Endothelial cell of umbilical vein (primary cell): Measurements from ENCODE around the gene SORCS2. TPM values are rescaled to one million over a fixed set of nuclear protein-coding genes. Genes with fewer than 3 reads are reported as not detected.

Source experiments
- BruUV-seq: library from RNA; stranded (reverse); fragments of 400-500 nt; replicated peaks from 2 replicates; lab custom pipeline; 2021; lab: Mats Ljungman, UMichigan
- CTCF ChIA-PET: fragments of 300-600, 350-600 bp; sonication (Branson Sonifier 250); formaldehyde crosslinking; loops from one replicate; lab custom pipeline; 2021; ENCODE audit warnings: antibody characterized with exemption, inconsistent platforms; lab: Charles Lee
- POLR2A ChIA-PET: fragments of 300-600, 350-600 bp; sonication (Branson Sonifier 250); formaldehyde crosslinking; loops from one replicate; lab custom pipeline; 2021; ENCODE audit warnings: antibody characterized with exemption, inconsistent platforms; lab: Charles Lee
- DNase-seq: peaks from one replicate; pipeline ENCODE4 v3.0.0-alpha.2; 2011; ENCODE audit warnings: low read depth, low spot score
- FAIRE-seq: peaks from 2 replicates; lab custom pipeline; 2011; peaks lifted over from hg19 to GRCh38; lab: Jason Lieb, UNC
- H2AFZ ChIP-seq: 2 replicates; pipeline ENCODE4 v1.6.0; 2012; ENCODE audit warnings: low read depth, low read length, control low read depth, inconsistent platforms
- H3K27ac ChIP-seq: 2 replicates; pipeline ENCODE4 v1.5.1; 2011; ENCODE audit warnings: low read depth, mild to moderate bottlenecking, control low read depth, low read length, moderate library complexity; ENCODE audit not compliant: insufficient read depth
- H3K27me3 ChIP-seq, 2 experiments: 2 replicates each; pipeline versions ENCODE4 v1.6.0 to v1.6.1; 2011; ENCODE audit warnings: low read length in 2 of 2, mixed read lengths in 1 of 2; ENCODE audit not compliant: control insufficient read depth in 2 of 2, insufficient read depth in 2 of 2
- H3K36me3 ChIP-seq, 2 experiments: 2 replicates in 1 of 2; 3 replicates in 1 of 2; pipeline ENCODE4 v1.5.1; 2011; ENCODE audit warnings: low read length in 2 of 2, mild to moderate bottlenecking in 1 of 2, moderate library complexity in 1 of 2; ENCODE audit not compliant: control insufficient read depth in 2 of 2, insufficient read depth in 2 of 2; ENCODE audit errors: extremely low read depth in 1 of 2
- H3K4me1 ChIP-seq: 3 replicates; pipeline ENCODE4 v1.5.1; 2011; ENCODE audit warnings: mild to moderate bottlenecking, low read length; ENCODE audit not compliant: control insufficient read depth, insufficient read depth; ENCODE audit errors: extremely low read depth
- H3K4me2 ChIP-seq: 2 replicates; pipeline ENCODE4 v1.6.1; 2011; ENCODE audit warnings: low read length, control low read depth, mixed read lengths; ENCODE audit not compliant: insufficient read depth
- H3K4me3 ChIP-seq, 3 experiments: fragments of 200-600 bp in 1 of 3; sonication (generic), shearing (Covaris generic) in 1 of 3; replicated peaks in 1 of 3; 2 replicates each; pipeline ENCODE4 v1.5.1; 2011 to 2016; ENCODE audit warnings: control low read depth in 3 of 3, low read length in 3 of 3, mild to moderate bottlenecking in 2 of 3, inconsistent platforms in 1 of 3, low read depth in 1 of 3, moderate library complexity in 1 of 3; ENCODE audit not compliant: insufficient read depth in 1 of 3
- H3K79me2 ChIP-seq: 2 replicates; pipeline ENCODE4 v1.6.0; 2012; ENCODE audit warnings: low read length, inconsistent platforms; ENCODE audit not compliant: control insufficient read depth, insufficient read depth
- H3K9ac ChIP-seq: replicated peaks from 2 replicates; pipeline ENCODE3; 2011; ENCODE audit warnings: low read length, control low read depth; ENCODE audit not compliant: insufficient read depth; ENCODE audit errors: extremely low read depth
- H3K9me1 ChIP-seq: replicated peaks from 3 replicates; pipeline ENCODE4 v1.6.0; 2011; ENCODE audit warnings: mild to moderate bottlenecking, low read length; ENCODE audit not compliant: control insufficient read depth, insufficient read depth; ENCODE audit errors: extremely low read depth
- H3K9me3 ChIP-seq: replicated peaks from 2 replicates; pipeline ENCODE4 v1.5.1; 2012; ENCODE audit warnings: low read length, inconsistent platforms; ENCODE audit not compliant: control insufficient read depth, insufficient read depth
- H4K20me1 ChIP-seq: replicated peaks from 2 replicates; pipeline ENCODE3; 2011; ENCODE audit warnings: mild to moderate bottlenecking, low read length; ENCODE audit not compliant: control insufficient read depth, insufficient read depth; ENCODE audit errors: extremely low read depth
- CTCF ChIP-seq, 2 donors: IDR thresholded peaks; 1 replicate in 1 of 2; 2 replicates in 1 of 2; pipeline ENCODE4 v1.5.1; 2011; ENCODE audit warnings: low read length in 2 of 2, mild to moderate bottlenecking in 2 of 2, moderate library complexity in 2 of 2, control low read depth in 1 of 2, inconsistent platforms in 1 of 2, low read depth in 1 of 2; ENCODE audit not compliant: insufficient read depth in 1 of 2; ENCODE audit errors: extremely low read depth in 1 of 2
- EZH2 ChIP-seq: IDR thresholded peaks from 2 replicates; pipeline ENCODE4 v1.6.1; 2012; ENCODE audit warnings: borderline replicate concordance, low read depth, mild to moderate bottlenecking, moderate library complexity, low read length, inconsistent platforms; ENCODE audit not compliant: severe bottlenecking
- GATA2 ChIP-seq: IDR thresholded peaks from 2 replicates; pipeline ENCODE4 v1.7.0; 2011; ENCODE audit warnings: low read depth, mild to moderate bottlenecking, moderate library complexity, mixed read lengths, low read length; ENCODE audit not compliant: insufficient read length, insufficient read depth
- MAX ChIP-seq: IDR thresholded peaks from 2 replicates; pipeline ENCODE4 v1.6.1; 2011; ENCODE audit not compliant: insufficient read depth, insufficient read length
- MYC ChIP-seq: IDR thresholded peaks from one replicate; pipeline ENCODE4 v1.6.1; 2011; ENCODE audit warnings: mild to moderate bottlenecking, low read depth, low read length
- POLR2A ChIP-seq: IDR thresholded peaks from 2 replicates; pipeline ENCODE4 v1.6.1; 2012; ENCODE audit warnings: low read depth, mild to moderate bottlenecking, control low read depth, low read length
- POLR2AphosphoS5 ChIP-seq: IDR thresholded peaks from 2 replicates; pipeline ENCODE4 v1.6.1; 2012; ENCODE audit warnings: low read depth, mild to moderate bottlenecking, control low read depth, low read length, moderate library complexity; ENCODE audit not compliant: insufficient read depth
- dilution Hi-C: fragments of 300-500 bp; cut with MboI; formaldehyde crosslinking; loops from one replicate; pipeline ENCODE4 v1.15.0; 2019; ENCODE audit warnings: low sequenced_read_pairs; ENCODE audit not compliant: extremely low pct_ligation_motif_present
- intact Hi-C: fragments of 100-400 bp; cut with micrococcal nuclease; formaldehyde crosslinking; loops from one replicate; pipeline ENCODE4 v1.10.0; 2022
- polyA plus RNA-seq, 4 experiments: library from polyadenylated mRNA; depleted of rRNA in 3 of 4; stranded (reverse) in 3 of 4; unstranded in 1 of 4; fragments of >200 nt; gene quantifications; 2 replicates each; pipeline versions ENCODE4 v1.2.1 to v1.2.3, GENCODE V29; 2011 to 2012; ENCODE audit warnings: missing spikeins in 1 of 4
- total RNA-seq: library from RNA; stranded (reverse); gene quantifications from 2 replicates; pipeline ENCODE4 v1.2.3, GENCODE V29; 2021

Gene SORCS2
- total and polyA plus RNA-seq, 2 donors (not counting 3 experiments of a cell fraction or from before 2014, with no cell fraction given): not detected

GRCh38 chr4:7645158-7645557 lies 452.8 kb downstream of the SORCS2 start:
- BruUV-seq: no TSS peak
- peaks cover 21% of the 10 kb centered on the region for H3K4me1 ChIP-seq
- H3K9ac ChIP-seq: no peak overlapping the region
- dilution Hi-C loops: no loop called here
- DNase-seq (no peak), FAIRE-seq (no peak)
- intact Hi-C loops: no loop called here
- H3K79me2 ChIP-seq: no peaks in the 10 kb centered on the region
- no peak overlapping the region for H3K27ac ChIP-seq
- H3K4me3 ChIP-seq: no peak overlapping the region
- no peaks in the 10 kb centered on the region for H4K20me1 ChIP-seq
- ChIA-PET CTCF (interaction anchor here (1.3 kb wide), 1 partner anchor 14 kb away, joined by 3 read pairs; no protein-coding TSS in a partner anchor), POLR2A (no interaction called here)
- H3K9me3 ChIP-seq: no peaks in the 10 kb centered on the region
- H3K9me1 ChIP-seq: no peaks in the 10 kb centered on the region
- H3K27me3 ChIP-seq: peaks cover 0 to 6% of the 10 kb centered on the region in 2 experiments
- TF ChIP-seq MAX: no peak
- no peak for TF ChIP-seq MYC
- no peak for TF ChIP-seq CTCF (IDR thresholded peaks at IDR 0.05; ENCODE audit: extremely low read depth in 1 of 2, insufficient read depth in 1 of 2, low read depth in 1 of 2, low read length in 2 of 2)
- no peak for TF ChIP-seq EZH2
- no peak for TF ChIP-seq GATA2
- no peak for TF ChIP-seq POLR2A
- no peak for TF ChIP-seq POLR2AphosphoS5
- H3K4me2 ChIP-seq: no peak overlapping the region
- H2AFZ ChIP-seq: no peak overlapping the region
- H3K36me3 ChIP-seq: no peaks in the 10 kb centered on the region
